Keratinocyte (primary cell): ENCODE data around the gene NYNRIN. TPM values are rescaled to one million over a fixed set of nuclear protein-coding genes. Genes with fewer than 3 reads are reported as not detected.

Experiments
- DNase-seq: peaks from one replicate; pipeline ENCODE4 v3.0.0-alpha.2; 2011; ENCODE audit warnings: low read depth, missing footprints, low spot score
- FAIRE-seq: peaks from 2 replicates; lab custom pipeline; 2011; peaks lifted over from hg19 to GRCh38; lab: Jason Lieb, UNC
- H2AFZ ChIP-seq: 2 replicates; pipeline ENCODE4 v1.6.0; 2012; ENCODE audit warnings: low read length, control low read depth, inconsistent platforms; ENCODE audit not compliant: control insufficient read depth
- H3K27ac ChIP-seq: 2 replicates; pipeline ENCODE4 v1.5.1; 2011; ENCODE audit warnings: low read length; ENCODE audit not compliant: control insufficient read depth, insufficient read depth
- H3K27me3 ChIP-seq: 3 replicates; pipeline ENCODE4 v1.6.0; 2011; ENCODE audit warnings: low read length; ENCODE audit not compliant: control insufficient read depth, insufficient read depth; ENCODE audit errors: extremely low read depth
- H3K36me3 ChIP-seq, 2 experiments: 2 replicates in 1 of 2; 3 replicates in 1 of 2; pipeline ENCODE4 v1.5.1; 2011; ENCODE audit warnings: low read length in 2 of 2, mild to moderate bottlenecking in 1 of 2; ENCODE audit not compliant: control insufficient read depth in 2 of 2, insufficient read depth in 2 of 2; ENCODE audit errors: extremely low read depth in 1 of 2
- H3K4me1 ChIP-seq: 3 replicates; pipeline ENCODE4 v1.5.1; 2011; ENCODE audit warnings: low read length; ENCODE audit not compliant: control insufficient read depth, insufficient read depth; ENCODE audit errors: extremely low read depth
- H3K4me2 ChIP-seq: 3 replicates; pipeline ENCODE4 v1.6.0; 2011; ENCODE audit warnings: low read depth, low read length; ENCODE audit not compliant: control insufficient read depth, insufficient read depth; ENCODE audit errors: extremely low read depth
- H3K4me3 ChIP-seq, 3 experiments: fragments of 200-600 bp in 1 of 3; sonication (generic) in 1 of 3; 2 replicates in 2 of 3; 3 replicates in 1 of 3; pipeline ENCODE4 v1.5.1; 2011 to 2016; ENCODE audit warnings: low read length in 3 of 3, mild to moderate bottlenecking in 3 of 3, control low read depth in 2 of 3, inconsistent platforms in 1 of 3, low read depth in 1 of 3, mixed read lengths in 1 of 3, mixed run types in 1 of 3, moderate library complexity in 1 of 3; ENCODE audit not compliant: control insufficient read depth in 2 of 3, insufficient read depth in 2 of 3; ENCODE audit errors: extremely low read depth in 1 of 3
- H3K79me2 ChIP-seq: 2 replicates; pipeline ENCODE4 v1.6.0; 2012; ENCODE audit warnings: low read length; ENCODE audit not compliant: control insufficient read depth, insufficient read depth
- H3K9ac ChIP-seq: 3 replicates; pipeline ENCODE4 v1.6.0; 2011; ENCODE audit warnings: low read length; ENCODE audit not compliant: control insufficient read depth, insufficient read depth; ENCODE audit errors: extremely low read depth
- H3K9me1 ChIP-seq: 3 replicates; pipeline ENCODE4 v1.6.0; 2011; ENCODE audit warnings: low read length; ENCODE audit not compliant: control insufficient read depth, insufficient read depth; ENCODE audit errors: extremely low read depth
- H3K9me3 ChIP-seq: 2 replicates; pipeline ENCODE4 v1.5.1; 2012; ENCODE audit warnings: low read depth, low read length; ENCODE audit not compliant: control insufficient read depth
- H4K20me1 ChIP-seq: 3 replicates; pipeline ENCODE4 v1.6.0; 2011; ENCODE audit warnings: low read length; ENCODE audit not compliant: control insufficient read depth, insufficient read depth; ENCODE audit errors: extremely low read depth
- CTCF ChIP-seq, 3 experiments: IDR thresholded peaks in 1 of 3; conservative IDR thresholded peaks in 1 of 3; optimal IDR thresholded peaks in 1 of 3; 2 replicates in 2 of 3; 3 replicates in 1 of 3; pipeline versions ENCODE3 to v1.5.1; 2011; ENCODE audit warnings: low read length in 3 of 3, mild to moderate bottlenecking in 3 of 3, moderate library complexity in 2 of 3, control low read depth in 1 of 3, inconsistent platforms in 1 of 3; ENCODE audit not compliant: insufficient read depth in 2 of 3; ENCODE audit errors: extremely low read depth in 1 of 3
- EZH2 ChIP-seq: IDR thresholded peaks from one replicate; pipeline ENCODE4 v1.6.1; 2012; ENCODE audit warnings: inconsistent platforms, mild to moderate bottlenecking, low read length, moderate library complexity
- dilution Hi-C: fragments of 300-500 bp; cut with MboI; formaldehyde crosslinking; loops from one replicate; pipeline ENCODE4 v1.7.0; 2020; ENCODE audit warnings: low sequenced_read_pairs; ENCODE audit not compliant: extremely low pct_ligation_motif_present
- polyA plus RNA-seq, 5 experiments: library from polyadenylated mRNA; depleted of rRNA in 3 of 5; stranded (reverse) in 3 of 5; stranded (forward) in 1 of 5; unstranded in 1 of 5; fragments of >200 nt; gene quantifications; 1 replicate in 1 of 5; 2 replicates in 3 of 5; 3 replicates in 1 of 5; pipeline versions ENCODE4 v1.2.1 to v1.2.3, GENCODE V29; 2011 to 2012; ENCODE audit warnings: missing spikeins in 2 of 5, low read depth in 1 of 5, low replicate concordance in 1 of 5

The NYNRIN gene
- polyA plus RNA-seq, 1 donor (not counting 4 experiments of a cell fraction or from before 2014, with no cell fraction given): 4.9 TPM

- dilution Hi-C loops: no loop called here
- Histone ChIP-seq H3K4me3 (no peak overlapping the region), H3K9me3 (no peaks in the 10 kb centered on the region), H3K27me3 (no peaks in the 10 kb centered on the region), H3K9ac (no peak overlapping the region), H3K36me3 (no peaks in the 10 kb centered on the region), H3K4me2 (no peak overlapping the region), H3K79me2 (no peaks in the 10 kb centered on the region), H2AFZ (no peak overlapping the region), H4K20me1 (no peaks in the 10 kb centered on the region), H3K27ac (no peak overlapping the region), H3K9me1 (no peaks in the 10 kb centered on the region), H3K4me1 (peaks cover 6% of the 10 kb centered on the region)
- DNase-seq (no peak), FAIRE-seq (no peak)
- TF ChIP-seq EZH2 (no peak), CTCF (optimal IDR thresholded peaks at IDR 0.05 in 1 of 3, IDR thresholded peaks at IDR 0.05 in 1 of 3, conservative IDR thresholded peaks at IDR 0.05 in 1 of 3; ENCODE audit: extremely low read depth in 1 of 3, insufficient read depth in 2 of 3, low read length in 3 of 3) (no peak)
Observed at GRCh38 chr14:24404814-24405213, 6.0 kb downstream of the NYNRIN start.

GRCh38 chr14:24406416-24406815 lies 7.6 kb downstream of the NYNRIN start:
- H3K36me3 ChIP-seq: no peaks in the 10 kb centered on the region

More at GRCh38 chr14:24406416-24406815, 7.6 kb downstream of the NYNRIN start:
- no peaks in the 10 kb centered on the region for H4K20me1 ChIP-seq
- H2AFZ ChIP-seq: no peak overlapping the region
- H3K79me2 ChIP-seq: no peaks in the 10 kb centered on the region
- no peak for DNase-seq
- H3K9ac ChIP-seq: no peak overlapping the region
- dilution Hi-C loops: no loop called here
- FAIRE-seq: no peak
- H3K9me1 ChIP-seq: no peaks in the 10 kb centered on the region
- peaks cover 6% of the 10 kb centered on the region for H3K4me1 ChIP-seq
- H3K27me3 ChIP-seq: no peaks in the 10 kb centered on the region
- no peak overlapping the region for H3K4me3 ChIP-seq
- TF ChIP-seq EZH2 (no peak), CTCF (optimal IDR thresholded peaks at IDR 0.05 in 1 of 3, IDR thresholded peaks at IDR 0.05 in 1 of 3, conservative IDR thresholded peaks at IDR 0.05 in 1 of 3; ENCODE audit: extremely low read depth in 1 of 3, insufficient read depth in 2 of 3, low read length in 3 of 3) (no peak)
- no peak overlapping the region for H3K27ac ChIP-seq
- H3K4me2 ChIP-seq: no peak overlapping the region
- no peaks in the 10 kb centered on the region for H3K9me3 ChIP-seq
